Measurements from ENCODE around the gene CCSER2.

The CCSER2 gene

DNA sequence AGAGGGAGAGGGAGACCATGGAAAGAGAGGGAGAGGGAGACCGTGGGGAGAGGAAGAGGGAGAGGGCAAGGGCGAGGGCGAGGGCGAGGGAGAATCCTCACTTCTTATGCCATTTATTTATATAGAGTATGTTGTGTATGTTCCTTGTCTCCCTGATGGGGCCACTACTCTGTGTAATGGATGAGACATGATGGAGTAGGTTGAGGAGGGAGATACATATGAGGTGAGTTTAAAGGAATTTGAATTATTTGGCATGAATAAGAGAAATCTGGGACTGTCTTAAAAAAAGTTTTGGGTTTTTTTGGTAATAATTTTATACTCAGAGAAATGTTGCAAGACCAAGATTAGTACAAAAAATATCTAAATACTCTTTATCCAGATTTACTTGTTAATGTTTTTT lies 20.1 kb downstream of the CCSER2 start:
- no peaks in the 10 kb centered on the region for H3K36me3 ChIP-seq (ENCODE audit: insufficient read depth, low read length)
- no peaks in the 10 kb centered on the region for H3K27me3 ChIP-seq (ENCODE audit: insufficient read depth, low read length, poor library complexity, severe bottlenecking)
- no peaks in the 10 kb centered on the region for H3K9me3 ChIP-seq (ENCODE audit: insufficient read depth, low read depth, low read length)
- H3K4me1 ChIP-seq (ENCODE audit: insufficient read depth, low read length, poor library complexity, severe bottlenecking): no peaks in the 10 kb centered on the region
- H3F3A ChIP-seq (ENCODE audit: low read depth): no peaks in the 10 kb centered on the region
- H4K20me1 ChIP-seq (ENCODE audit: insufficient read depth, low read length, poor library complexity, severe bottlenecking): peaks cover 16% of the 10 kb centered on the region
- no peak for TF ChIP-seq CTCF (conservative IDR thresholded peaks at IDR 0.05; ENCODE audit: low read length)
- no peak for TF ChIP-seq EZH2phosphoT487 (IDR thresholded peaks at IDR 0.05; ENCODE audit: borderline replicate concordance)
- H3K9me2 ChIP-seq (replicated peaks; ENCODE audit: low read depth, low read length): no peaks in the 10 kb centered on the region
- no peaks in the 10 kb centered on the region; the same call in 1 of the 2 replicates for H3K79me2 ChIP-seq (ENCODE audit: insufficient read depth, low read length)
- no peak overlapping the region for H2AFZ ChIP-seq (ENCODE audit: low read length)
- no peak overlapping the region for H3K4me2 ChIP-seq (ENCODE audit: low read depth, low read length, poor library complexity, severe bottlenecking)
- H3K9ac ChIP-seq (ENCODE audit: low read depth, low read length, poor library complexity, severe bottlenecking): no peak overlapping the region
- H3K4me3 ChIP-seq (ENCODE audit: low read length, poor library complexity, severe bottlenecking): no peak overlapping the region

GRCh38 chr10:84348860-84349259 lies 20.5 kb downstream of the CCSER2 start:
- no peak overlapping the region for H3K4me2 ChIP-seq (ENCODE audit: low read depth, low read length, poor library complexity, severe bottlenecking)
- H3K36me3 ChIP-seq (ENCODE audit: insufficient read depth, low read length): no peaks in the 10 kb centered on the region
- H3K9me2 ChIP-seq (replicated peaks; ENCODE audit: low read depth, low read length): no peaks in the 10 kb centered on the region
- H2AFZ ChIP-seq (ENCODE audit: low read length): no peak overlapping the region
- H3F3A ChIP-seq (ENCODE audit: low read depth): no peaks in the 10 kb centered on the region
- H3K9ac ChIP-seq (ENCODE audit: low read depth, low read length, poor library complexity, severe bottlenecking): no peak overlapping the region
- no peak overlapping the region for H3K4me3 ChIP-seq (ENCODE audit: low read length, poor library complexity, severe bottlenecking)
- TF ChIP-seq CTCF (conservative IDR thresholded peaks at IDR 0.05; ENCODE audit: low read length) (no peak), EZH2phosphoT487 (IDR thresholded peaks at IDR 0.05; ENCODE audit: borderline replicate concordance) (no peak)
- H3K79me2 ChIP-seq (ENCODE audit: insufficient read depth, low read length): no peaks in the 10 kb centered on the region; the same call in 1 of the 2 replicates
- H4K20me1 ChIP-seq (ENCODE audit: insufficient read depth, low read length, poor library complexity, severe bottlenecking): peaks cover 17% of the 10 kb centered on the region
- no peaks in the 10 kb centered on the region for H3K4me1 ChIP-seq (ENCODE audit: insufficient read depth, low read length, poor library complexity, severe bottlenecking)
- no peaks in the 10 kb centered on the region for H3K27me3 ChIP-seq (ENCODE audit: insufficient read depth, low read length, poor library complexity, severe bottlenecking)
- H3K9me3 ChIP-seq (ENCODE audit: insufficient read depth, low read depth, low read length): no peaks in the 10 kb centered on the region

- Histone ChIP-seq H3F3A (ENCODE audit: low read depth) (no peaks in the 10 kb centered on the region), H4K20me1 (ENCODE audit: insufficient read depth, low read length, poor library complexity, severe bottlenecking) (peaks cover 17% of the 10 kb centered on the region), H3K79me2 (ENCODE audit: insufficient read depth, low read length) (no peaks in the 10 kb centered on the region; the same call in 1 of the 2 replicates), H3K27me3 (ENCODE audit: insufficient read depth, low read length, poor library complexity, severe bottlenecking) (no peaks in the 10 kb centered on the region), H3K9me3 (ENCODE audit: insufficient read depth, low read depth, low read length) (no peaks in the 10 kb centered on the region), H3K4me2 (ENCODE audit: low read depth, low read length, poor library complexity, severe bottlenecking) (no peak overlapping the region), H3K4me3 (ENCODE audit: low read length, poor library complexity, severe bottlenecking) (no peak overlapping the region), H2AFZ (ENCODE audit: low read length) (no peak overlapping the region), H3K4me1 (ENCODE audit: insufficient read depth, low read length, poor library complexity, severe bottlenecking) (peaks cover 6% of the 10 kb centered on the region), H3K36me3 (ENCODE audit: insufficient read depth, low read length) (no peaks in the 10 kb centered on the region), H3K9ac (ENCODE audit: low read depth, low read length, poor library complexity, severe bottlenecking) (no peak overlapping the region), H3K9me2 (replicated peaks; ENCODE audit: low read depth, low read length) (no peaks in the 10 kb centered on the region)
- TF ChIP-seq EZH2phosphoT487 (IDR thresholded peaks at IDR 0.05; ENCODE audit: borderline replicate concordance) (no peak), CTCF (conservative IDR thresholded peaks at IDR 0.05; ENCODE audit: low read length) (peak; percentile 81)
Observed at GRCh38 chr10:84352251-84352842, 24.0 kb downstream of the CCSER2 start.

Measured in Loucy (cell line).